GM18511 (cell line): ENCODE data around the gene MAP4K4.

Experiments used
- ATAC-seq: cut with Tn5 transposase; IDR thresholded peaks from one replicate; pipeline ENCODE4 v1.9.1; 2021; ENCODE audit warnings: mild to moderate bottlenecking, moderate library complexity; ENCODE audit not compliant: unreplicated experiment

Gene MAP4K4

DNA sequence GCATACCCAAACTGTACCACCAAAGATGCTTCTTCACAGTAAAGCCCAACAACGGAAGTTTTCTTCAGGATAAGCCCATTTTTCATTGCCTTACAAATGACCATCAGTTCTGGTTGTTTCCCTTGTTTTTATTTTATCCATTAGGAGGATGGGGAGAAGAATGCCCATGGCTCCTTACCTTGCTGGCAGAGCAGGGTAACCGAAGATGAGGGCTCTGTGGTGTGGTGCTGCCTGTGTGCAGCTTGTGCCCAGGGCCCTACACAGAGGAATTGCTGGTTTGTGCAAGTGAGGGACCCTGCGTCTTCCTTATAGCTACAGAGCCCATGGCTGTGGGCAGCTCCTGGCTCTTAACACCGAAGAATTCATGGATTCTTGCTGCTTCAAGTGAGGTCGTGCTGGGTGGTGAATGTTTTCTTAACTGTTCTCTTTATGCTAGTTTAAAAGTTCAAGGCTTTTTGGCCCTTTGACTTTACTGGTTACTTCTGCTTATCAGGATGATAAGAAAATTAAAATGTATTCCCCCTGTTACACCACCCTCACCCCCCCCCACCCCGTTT is 110.6 kb downstream of the MAP4K4 start:
- ATAC-seq = no peak

GRCh38 chr2:101809698-101810097 is 112.2 kb downstream of the MAP4K4 start:
- no peak for ATAC-seq

- ATAC-seq = no peak
Measured at GRCh38 chr2:101811226-101812015, 113.9 kb downstream of the MAP4K4 start.

DNA sequence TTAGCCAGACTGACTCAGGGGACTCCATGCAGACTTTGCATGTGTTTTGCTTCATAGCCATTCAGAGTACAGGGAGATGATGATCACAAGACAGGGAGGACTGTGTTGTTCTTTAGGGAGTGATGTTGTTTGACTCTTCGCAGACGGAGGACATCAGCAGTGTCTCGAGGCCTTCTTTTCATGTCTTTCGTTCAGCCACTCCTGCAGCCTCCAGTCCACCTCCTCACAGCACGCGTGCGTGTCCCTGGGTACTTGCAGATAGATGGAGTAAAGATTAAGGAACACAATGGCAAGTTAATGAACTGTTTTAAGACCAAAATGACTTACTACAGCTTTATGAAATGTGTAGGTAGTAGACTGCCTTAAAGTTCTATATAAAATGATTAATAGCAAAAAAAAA is 114.7 kb downstream of the MAP4K4 start:
- no peak for ATAC-seq

DNA sequence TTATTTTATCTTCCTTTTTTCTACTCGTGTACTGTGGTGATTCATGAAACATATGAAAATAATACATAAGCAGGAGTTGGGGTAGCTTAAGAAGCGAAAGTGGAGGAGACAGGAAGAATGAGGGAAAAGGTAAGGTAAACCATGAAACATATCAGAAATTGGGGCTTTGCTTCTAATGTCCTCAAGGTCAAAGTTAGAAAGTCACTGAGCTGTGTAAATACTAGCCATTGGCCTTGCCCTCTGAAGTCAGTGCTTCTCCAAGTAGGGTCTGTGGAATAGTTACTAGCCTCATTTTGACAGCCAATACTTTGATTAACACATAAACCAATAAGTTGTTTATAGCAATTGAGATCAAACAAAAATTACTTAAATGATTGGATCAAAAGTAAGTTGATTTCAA is 117.2 kb downstream of the MAP4K4 start:
- ATAC-seq = no peak

DNA sequence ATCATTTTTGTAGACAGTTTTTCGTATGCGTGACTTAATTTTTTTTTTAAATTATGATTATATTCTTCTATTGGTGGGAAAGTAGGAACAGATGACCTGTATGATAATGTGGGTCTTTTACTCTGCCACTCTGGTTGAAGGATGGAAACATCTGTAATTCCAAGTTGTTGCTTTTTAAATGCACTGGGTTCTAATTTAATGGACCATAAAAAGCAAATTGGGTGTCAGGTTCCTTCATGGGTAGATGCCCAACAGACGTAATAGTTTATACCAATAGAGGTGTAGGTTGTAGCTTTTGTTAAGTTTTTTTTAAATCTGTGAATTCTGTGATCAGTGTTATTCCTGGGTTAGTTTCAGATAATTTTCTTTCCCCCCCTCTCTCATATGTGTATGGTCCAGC is 117.6 kb downstream of the MAP4K4 start:
- ATAC-seq = no peak

- ATAC-seq = no peak
Measured at GRCh38 chr2:101815739-101816391, 118.4 kb downstream of the MAP4K4 start.

DNA sequence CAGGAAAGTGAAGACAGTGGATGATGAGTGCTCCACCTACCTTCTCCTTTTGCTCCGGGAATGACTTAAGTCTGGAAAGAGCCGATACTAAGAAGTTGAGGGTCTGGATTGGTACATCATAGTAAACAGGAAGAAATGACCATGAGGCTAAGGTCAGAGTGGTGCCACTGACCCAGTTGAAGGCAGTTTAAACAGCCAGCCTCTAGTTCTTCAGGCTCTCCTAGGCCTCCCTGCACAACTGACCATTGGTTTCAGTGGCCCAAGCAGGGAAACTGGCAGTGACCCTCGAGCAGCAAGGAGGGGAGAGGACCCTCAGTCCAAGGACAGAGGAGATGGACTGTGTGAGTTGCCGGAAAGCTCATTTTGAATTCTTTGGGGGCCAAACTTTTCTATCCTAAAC is 119.1 kb downstream of the MAP4K4 start:
- no peak for ATAC-seq

- ATAC-seq = no peak
Measured at GRCh38 chr2:101817481-101817880, 120.0 kb downstream of the MAP4K4 start.

DNA sequence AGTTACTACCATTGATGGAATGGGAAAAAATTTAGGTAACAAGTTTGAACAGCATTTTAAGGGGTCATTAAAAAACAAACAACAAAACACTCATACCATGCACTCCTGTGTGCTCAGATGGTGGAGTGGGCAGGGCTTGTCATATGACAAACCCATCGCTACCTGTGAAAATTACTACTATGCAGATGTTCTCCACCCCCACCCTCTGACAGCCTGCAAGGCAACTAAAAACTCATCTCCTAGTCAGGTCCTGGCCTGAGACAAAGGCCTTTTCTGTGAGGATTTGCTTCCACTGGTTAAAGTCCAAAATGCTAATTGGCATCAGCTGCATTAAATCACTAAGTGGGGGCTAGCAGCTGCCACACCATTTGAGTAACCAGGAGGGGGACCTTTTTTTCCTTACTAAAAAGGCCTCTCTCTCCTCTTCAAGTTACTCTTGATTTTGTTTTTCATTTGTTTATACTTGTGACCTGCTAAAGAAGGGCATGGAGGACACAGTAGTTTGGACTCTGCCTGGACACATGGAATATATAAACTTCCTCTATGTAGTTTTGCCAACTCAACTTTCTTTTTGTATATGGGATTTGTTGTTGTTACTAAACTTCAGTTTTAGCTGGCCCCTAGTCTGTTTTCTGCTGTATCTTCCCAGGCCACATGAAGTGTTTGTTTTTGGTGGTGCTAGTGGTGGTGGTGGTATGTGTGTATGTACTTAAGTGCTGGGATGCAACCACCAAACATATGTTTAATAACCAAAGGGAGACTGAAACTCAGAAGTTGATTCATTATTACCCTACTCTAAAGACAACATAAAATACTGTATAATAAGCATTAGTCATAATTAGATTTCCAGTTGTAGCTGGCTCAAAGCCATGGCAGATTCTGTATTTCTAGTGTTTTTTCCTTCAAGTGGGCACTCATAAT is 121.3 kb downstream of the MAP4K4 start:
- ATAC-seq = no peak

DNA sequence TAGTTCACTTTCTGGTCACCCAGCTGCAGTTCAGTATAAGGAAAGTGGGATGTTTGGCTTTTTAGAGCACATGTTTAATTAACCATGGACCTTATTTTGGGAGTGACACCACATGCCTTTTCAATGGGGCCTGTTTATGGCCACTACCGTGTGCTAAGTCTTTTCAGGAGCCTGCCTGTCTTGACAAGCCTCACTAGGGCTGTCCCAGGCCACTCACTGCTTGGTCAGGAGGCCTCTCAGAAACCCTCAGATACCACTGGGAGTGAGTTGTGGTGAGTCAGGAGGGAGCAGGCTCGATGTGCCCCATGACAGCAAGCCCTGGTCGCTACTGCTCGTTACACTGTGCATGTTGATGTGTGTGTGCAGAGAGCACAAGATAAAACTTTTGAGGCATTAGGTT is 123.0 kb downstream of the MAP4K4 start:
- ATAC-seq = no peak

DNA sequence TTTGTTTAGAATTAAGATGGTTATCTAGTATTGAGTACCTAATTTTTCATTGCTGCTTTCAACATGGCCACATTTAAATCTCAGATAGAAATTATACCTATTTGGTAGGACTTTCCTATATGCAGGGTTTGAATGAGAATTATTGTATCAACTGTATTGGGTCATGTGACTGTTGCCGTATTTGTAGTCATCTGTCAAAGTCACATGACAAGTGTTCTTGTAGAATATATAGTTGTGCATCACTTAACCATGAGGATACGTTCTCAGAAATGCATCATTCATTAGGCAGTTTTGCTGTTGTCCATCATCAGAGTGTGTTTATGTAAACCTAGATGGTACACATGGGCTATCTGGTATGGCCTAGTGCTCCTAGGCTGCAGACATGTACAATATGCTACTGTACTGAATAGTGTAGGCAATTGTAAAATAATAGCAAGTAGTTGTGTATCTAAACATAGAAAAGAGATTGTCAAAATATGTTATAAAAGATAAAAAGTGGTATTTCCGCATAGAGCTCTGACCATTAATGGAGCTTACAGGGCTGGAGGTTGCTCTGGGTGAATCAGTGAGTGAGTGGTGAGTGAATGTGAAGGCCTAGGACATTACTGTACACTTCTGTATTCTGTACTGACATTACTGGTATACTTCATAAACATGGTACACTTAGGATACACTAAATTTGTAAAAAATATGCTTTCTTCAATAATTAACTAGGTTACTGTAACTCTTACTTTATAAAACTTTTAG is 123.7 kb downstream of the MAP4K4 start:
- ATAC-seq = no peak

- no peak for ATAC-seq
Measured at GRCh38 chr2:101821828-101822458, 124.4 kb downstream of the MAP4K4 start.

DNA sequence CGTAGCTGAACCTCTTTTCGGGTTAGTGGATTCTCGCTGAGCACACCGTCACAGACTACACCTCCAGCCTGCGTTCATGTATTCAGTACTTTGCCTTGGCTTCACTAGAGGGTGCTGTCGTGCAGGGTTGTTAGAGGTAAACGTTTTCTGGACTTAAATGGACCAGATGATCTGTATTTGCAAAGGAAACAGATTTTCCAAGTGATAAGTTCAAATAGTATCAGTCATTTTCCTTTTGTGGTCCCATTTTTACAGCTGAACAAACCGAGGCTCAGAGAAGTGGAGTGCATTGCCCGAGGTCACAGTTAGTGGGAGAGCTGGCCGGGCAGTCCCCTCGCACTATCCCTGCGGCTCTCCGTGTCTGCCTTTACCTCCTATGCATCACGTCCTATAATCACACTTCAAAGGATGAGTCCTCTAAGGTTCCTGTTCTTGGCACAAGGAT is 125.9 kb downstream of the MAP4K4 start:
- ATAC-seq = peak; percentile 92

GRCh38 chr2:101823859-101824258 is 126.4 kb downstream of the MAP4K4 start:
- ATAC-seq = no peak

GRCh38 chr2:101826716-101827115 is 129.2 kb downstream of the MAP4K4 start:
- ATAC-seq = no peak

DNA sequence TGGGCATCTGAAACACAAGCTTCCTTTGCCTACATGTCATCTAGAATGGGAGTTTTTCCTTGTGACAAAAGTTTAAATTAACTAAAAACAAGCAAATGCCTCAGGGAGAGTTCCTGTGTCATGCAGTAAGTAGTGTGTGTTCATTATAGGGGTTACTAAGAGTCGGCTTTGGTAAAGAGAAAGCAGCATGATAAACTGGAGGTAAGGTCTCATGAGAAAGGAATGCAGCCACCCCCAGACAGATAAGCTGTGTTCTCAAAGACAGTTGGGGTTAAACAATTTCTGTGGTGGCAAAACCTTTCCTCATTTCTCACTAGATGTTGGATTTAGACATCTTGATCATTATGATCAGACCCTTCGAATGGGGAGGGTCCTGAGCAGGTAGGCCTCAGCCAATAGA is 129.7 kb downstream of the MAP4K4 start:
- ATAC-seq = no peak

GRCh38 chr2:101828257-101828656 is 130.8 kb downstream of the MAP4K4 start:
- ATAC-seq = no peak

DNA sequence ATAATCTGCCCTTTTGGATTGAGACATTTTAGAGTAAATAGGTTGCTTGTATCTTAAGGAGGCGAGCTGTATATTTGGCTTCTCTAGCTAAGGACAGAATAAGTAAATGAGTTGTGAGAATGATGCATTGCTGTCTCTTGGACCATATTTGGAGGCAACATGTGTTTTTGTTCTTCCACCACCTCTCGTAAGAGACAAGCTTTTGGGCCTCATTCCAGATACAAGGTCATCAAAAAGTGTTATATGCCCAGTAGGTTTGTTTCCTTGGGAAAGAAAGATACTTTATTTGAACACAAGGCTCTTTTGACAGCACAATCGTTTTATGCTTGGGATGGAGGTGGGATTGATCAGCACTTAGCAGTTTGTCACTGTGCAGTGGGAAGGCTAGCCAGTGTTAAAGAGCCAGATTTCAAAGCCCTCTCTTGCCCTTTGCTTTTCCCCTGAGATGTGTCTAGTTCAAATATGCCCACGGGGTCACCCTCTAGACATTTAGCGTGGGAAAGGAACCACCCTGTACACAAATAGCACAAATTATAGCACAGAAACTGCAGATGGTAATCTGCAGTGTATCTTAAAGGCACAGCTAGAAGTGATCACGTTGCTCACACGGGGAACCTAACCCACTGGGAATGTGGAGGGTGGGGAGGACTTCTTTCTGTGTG is 131.3 kb downstream of the MAP4K4 start:
- no peak for ATAC-seq
